Measurements from ENCODE around the gene ELAC2. TPM values are rescaled to one million over a fixed set of nuclear protein-coding genes. Genes with fewer than 3 reads are reported as not detected.

The ELAC2 gene
- total and polyA plus RNA-seq, 2 donors (not counting 1 experiment from before 2014, with no cell fraction given), result 36.9 to 47.2 TPM

GRCh38 chr17:12947047-12947446 lies 70.8 kb downstream of the ELAC2 start:
- Histone ChIP-seq H3K36me3 (ENCODE audit: control insufficient read depth, insufficient read depth, low read length) (no peaks in the 10 kb centered on the region), H3K4me3 (replicated peaks in 1 of 4; ENCODE audit: control extremely low read depth in 1 of 4, insufficient read depth in 1 of 4, low read depth in 3 of 4, low read length in 4 of 4) (no peak overlapping the region), H2AFZ (ENCODE audit: low read length) (no peak overlapping the region), H3K4me2 (ENCODE audit: extremely low read depth, insufficient read depth, low read length) (no peak overlapping the region), H3K9ac (ENCODE audit: insufficient read depth, low read length) (no peak overlapping the region), H3K79me2 (ENCODE audit: control insufficient read depth, insufficient read depth, low read length) (no peaks in the 10 kb centered on the region), H3K9me3 (ENCODE audit: control insufficient read depth, insufficient read depth, low read depth, low read length) (no peaks in the 10 kb centered on the region), H4K20me1 (ENCODE audit: control insufficient read depth, extremely low read depth, insufficient read depth, low read length) (no peaks in the 10 kb centered on the region), H3K4me1 (ENCODE audit: control insufficient read depth, extremely low read depth, insufficient read depth, low read length) (no peaks in the 10 kb centered on the region), H3K27me3 (ENCODE audit: control insufficient read depth, insufficient read depth, low read length) (no peaks in the 10 kb centered on the region), H3K27ac (ENCODE audit: insufficient read depth, low read length) (no peak overlapping the region)
- TF ChIP-seq EZH2 (IDR thresholded peaks at IDR 0.05; ENCODE audit: low read length, missing control alignments) (no peak), CTCF (conservative IDR thresholded peaks at IDR 0.05 in 1 of 2, IDR thresholded peaks at IDR 0.05 in 1 of 2; ENCODE audit: low read depth in 1 of 2, low read length in 2 of 2) (no peak)
- no peak for DNase-seq (ENCODE audit: low read depth in 2 of 2)

Other genes with a start within 250 kb of the ELAC2 start
- gene ARHGAP44, start 228.5 kb downstream of the ELAC2 start, total RNA-seq, result 1.5 and 1.7 TPM in 2 replicates
- 0.48 and 0.82 TPM in 2 replicates for gene ARHGAP44, start 228.5 kb downstream of the ELAC2 start, polyA plus RNA-seq

All from fibroblast of lung (primary cell).